PFSK-1 (cell line): ENCODE measurements around the gene ADIRF.

Source experiments
- FOXP2 ChIP-seq: optimal IDR thresholded peaks from 2 replicates; pipeline ENCODE3; 2011; ENCODE audit warnings: borderline replicate concordance, control low read depth, inconsistent platforms; ENCODE audit not compliant: insufficient read depth; ENCODE audit errors: extremely low read length, extremely low read depth
- POLR2AphosphoS5 ChIP-seq: IDR thresholded peaks from 2 replicates; pipeline ENCODE4 v1.6.1; 2012; ENCODE audit warnings: low read depth, mild to moderate bottlenecking, control low read depth, low read length, moderate library complexity
- REST ChIP-seq, 2 experiments: IDR thresholded peaks; 2 replicates each; pipeline versions ENCODE4 v1.6.1 to v1.8.0; 2011 to 2012; ENCODE audit warnings: low read depth in 2 of 2, low read length in 2 of 2, control low read depth in 1 of 2, inconsistent platforms in 1 of 2, mild to moderate bottlenecking in 1 of 2, moderate library complexity in 1 of 2; ENCODE audit not compliant: insufficient read depth in 1 of 2
- SIN3A ChIP-seq: IDR thresholded peaks from 2 replicates; pipeline ENCODE4 v1.6.1; 2012; ENCODE audit warnings: mild to moderate bottlenecking, low read length, moderate library complexity, borderline replicate concordance; ENCODE audit not compliant: insufficient read depth
- TAF1 ChIP-seq: IDR thresholded peaks from 2 replicates; pipeline ENCODE4 v1.6.1; 2012; ENCODE audit warnings: low read length, control low read depth, borderline replicate concordance; ENCODE audit not compliant: insufficient read depth

Gene ADIRF

GRCh38 chr10:86956848-86957448 lies 11.3 kb upstream of the ADIRF start:
- no peak for TF ChIP-seq POLR2AphosphoS5
- no peak for TF ChIP-seq REST (IDR thresholded peaks at IDR 0.05; ENCODE audit: insufficient read depth in 1 of 2, low read depth in 2 of 2, low read length in 2 of 2)
- no peak for TF ChIP-seq SIN3A

GRCh38 chr10:86957471-86958115 lies 10.7 kb upstream of the ADIRF start, which contains the start of gene MMRN2:
TSS of gene MMRN2 (minus strand) at chr10:86957615. CDS start at chr10:86957541, 74 bp downstream.
- no peak for TF ChIP-seq POLR2AphosphoS5
- no peak for TF ChIP-seq REST (IDR thresholded peaks at IDR 0.05; ENCODE audit: insufficient read depth in 1 of 2, low read depth in 2 of 2, low read length in 2 of 2)
- no peak for TF ChIP-seq TAF1
- no peak for TF ChIP-seq SIN3A
- no peak for TF ChIP-seq FOXP2

- TF ChIP-seq TAF1 (no peak), POLR2AphosphoS5 (no peak), SIN3A (no peak), FOXP2 (no peak), REST (IDR thresholded peaks at IDR 0.05; ENCODE audit: insufficient read depth in 1 of 2, low read depth in 2 of 2, low read length in 2 of 2) (no peak)
Observed at GRCh38 chr10:86958116-86958900, 10.0 kb upstream of the ADIRF start, which contains the start of gene SNCG. TSS of gene SNCG (plus strand) at chr10:86958599. CDS start at chr10:86958698, 99 bp downstream.

- TF ChIP-seq TAF1 (no peak), FOXP2 (no peak), REST (IDR thresholded peaks at IDR 0.05; ENCODE audit: insufficient read depth in 1 of 2, low read depth in 2 of 2, low read length in 2 of 2) (no peak), POLR2AphosphoS5 (no peak), SIN3A (no peak)
Observed at GRCh38 chr10:86958901-86959736, 9.2 kb upstream of the ADIRF start.
